Gastroesophageal sphincter (tissue), 4 donors: Measurements from ENCODE around the gene CPNE8. TPM values are rescaled to one million over a fixed set of nuclear protein-coding genes. Genes with fewer than 3 reads are reported as not detected.

ENCODE experiments used
- ATAC-seq: fragments of 150-250 bp; one replicate; pipeline ENCODE4 v1.9.1; 2016; ENCODE audit warnings: mild to moderate bottlenecking, moderate library complexity
- H3K27ac ChIP-seq, 4 donors: fragments of 200-600 bp; sonication (generic) in 3 of 4; 1 replicate in 3 of 4; 2 replicates in 1 of 4; pipeline ENCODE4 v1.5.1; 2016 to 2019
- H3K27me3 ChIP-seq: fragments of 200-600 bp; sonication (generic); one replicate; pipeline ENCODE4 v1.5.1; 2019
- H3K36me3 ChIP-seq, 2 donors: fragments of 200-600 bp; sonication (generic); one replicate each; pipeline ENCODE4 v1.5.1; 2019; ENCODE audit warnings: control low read depth in 1 of 2
- H3K4me1 ChIP-seq, 3 donors: fragments of 200-600 bp; sonication (generic); 1 replicate in 2 of 3; 2 replicates in 1 of 3; pipeline ENCODE4 v1.5.1; 2016 to 2019; ENCODE audit warnings: control low read depth in 2 of 3
- H3K4me3 ChIP-seq, 2 donors: fragments of 200-600 bp; sonication (generic); one replicate each; pipeline ENCODE4 v1.5.1; 2019; ENCODE audit warnings: mild to moderate bottlenecking in 1 of 2, moderate library complexity in 1 of 2
- H3K9me3 ChIP-seq, 3 donors: fragments of 200-600 bp; sonication (generic); one replicate each; pipeline ENCODE4 v1.5.1; 2017 to 2019; ENCODE audit warnings: control low read depth in 2 of 3
- EP300 ChIP-seq: sonication (generic); formaldehyde crosslinking; IDR thresholded peaks from one replicate; pipeline ENCODE4 v1.6.1; 2017; ENCODE audit warnings: antibody characterized with exemption, mild to moderate bottlenecking
- POLR2A ChIP-seq, 2 donors: fragments of 450-650 bp; IDR thresholded peaks; one replicate each; pipeline ENCODE4 v1.6.1; 2017; ENCODE audit warnings: antibody characterized with exemption in 2 of 2, mild to moderate bottlenecking in 2 of 2, moderate library complexity in 1 of 2
- POLR2AphosphoS5 ChIP-seq: sonication (generic); formaldehyde crosslinking; IDR thresholded peaks from one replicate; pipeline ENCODE4 v1.6.1; 2017; ENCODE audit warnings: antibody characterized with exemption
- WGBS, 2 donors: methylation state at CpG; one replicate each; pipeline ENCODE4 v1.1.5; 2018; ENCODE audit warnings: low coverage in 1 of 2; 5-methylcytosine and 5-hydroxymethylcytosine counted together
- total RNA-seq, 4 donors: library from RNA; depleted of rRNA; stranded (reverse); fragments of >200 nt; gene quantifications; one replicate each; pipeline ENCODE4 v1.1.0, GENCODE V29; 2016
- TF ChIP-seq, protein P1 (sequence below), 4 experiments: fragments of 200-600 bp in 2 of 4; fragments of 450-650 bp in 2 of 4; sonication (generic) in 1 of 4; IDR thresholded peaks; one replicate each; pipeline ENCODE4 v1.5.1; 2017 to 2019; ENCODE audit warnings: antibody characterized with exemption in 4 of 4, mild to moderate bottlenecking in 2 of 4, moderate library complexity in 2 of 4

Gene CPNE8
- total RNA-seq, 4 donors from 2014 or later = 15.5 to 44.2 (median 21.2) TPM

GRCh38 chr12:38682521-38682920 lies 222.9 kb downstream of the CPNE8 start:
- Histone ChIP-seq H3K27me3 (no peaks in the 10 kb centered on the region), H3K36me3 (peaks cover 0 to 36% of the 10 kb centered on the region in 2 donors), H3K27ac (no peak overlapping the region), H3K4me1 (no peaks in the 10 kb centered on the region), H3K9me3 (peaks cover 0 to 6% (median 0%) of the 10 kb centered on the region in 3 donors), H3K4me3 (no peak overlapping the region)
- 64 to 100% methylated on average over 2 of the region's 2 CpGs for WGBS, 2 donors
- no peak for ATAC-seq
- TF ChIP-seq POLR2A (IDR thresholded peaks at IDR 0.05) = no peak
- no peak for TF ChIP-seq POLR2AphosphoS5
- TF ChIP-seq, protein P1, sequence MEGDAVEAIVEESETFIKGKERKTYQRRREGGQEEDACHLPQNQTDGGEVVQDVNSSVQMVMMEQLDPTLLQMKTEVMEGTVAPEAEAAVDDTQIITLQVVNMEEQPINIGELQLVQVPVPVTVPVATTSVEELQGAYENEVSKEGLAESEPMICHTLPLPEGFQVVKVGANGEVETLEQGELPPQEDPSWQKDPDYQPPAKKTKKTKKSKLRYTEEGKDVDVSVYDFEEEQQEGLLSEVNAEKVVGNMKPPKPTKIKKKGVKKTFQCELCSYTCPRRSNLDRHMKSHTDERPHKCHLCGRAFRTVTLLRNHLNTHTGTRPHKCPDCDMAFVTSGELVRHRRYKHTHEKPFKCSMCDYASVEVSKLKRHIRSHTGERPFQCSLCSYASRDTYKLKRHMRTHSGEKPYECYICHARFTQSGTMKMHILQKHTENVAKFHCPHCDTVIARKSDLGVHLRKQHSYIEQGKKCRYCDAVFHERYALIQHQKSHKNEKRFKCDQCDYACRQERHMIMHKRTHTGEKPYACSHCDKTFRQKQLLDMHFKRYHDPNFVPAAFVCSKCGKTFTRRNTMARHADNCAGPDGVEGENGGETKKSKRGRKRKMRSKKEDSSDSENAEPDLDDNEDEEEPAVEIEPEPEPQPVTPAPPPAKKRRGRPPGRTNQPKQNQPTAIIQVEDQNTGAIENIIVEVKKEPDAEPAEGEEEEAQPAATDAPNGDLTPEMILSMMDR (IDR thresholded peaks at IDR 0.05) = no peak
- TF ChIP-seq EP300 = no peak

DNA sequence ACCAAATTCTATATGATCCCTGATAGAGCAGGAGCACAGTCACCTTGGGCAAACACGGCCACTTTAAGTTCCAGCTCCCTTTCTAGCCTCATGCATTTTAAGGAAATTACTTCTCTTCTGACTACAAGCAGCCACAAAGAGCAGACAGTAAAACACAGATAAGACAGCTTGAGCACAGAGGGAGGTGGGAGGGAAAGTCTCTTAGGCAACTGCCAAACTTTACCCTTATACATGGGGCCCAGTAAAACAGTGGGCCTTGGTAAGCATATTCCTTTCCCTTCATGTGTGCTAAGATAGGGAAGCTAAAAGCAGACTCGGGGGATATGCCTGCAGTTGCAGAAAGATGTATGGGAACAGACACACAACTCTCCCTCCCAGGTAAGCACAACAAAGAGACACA lies 235.9 kb downstream of the CPNE8 start:
- no peak for TF ChIP-seq POLR2A (IDR thresholded peaks at IDR 0.05)
- WGBS, 2 donors = 21 to 38% methylated on average over 1 to 2 of the region's 2 CpGs
- no peak for ATAC-seq

GRCh38 chr12:38669081-38669480 lies 236.3 kb downstream of the CPNE8 start:
- 90 to 100% methylated on average over 1 of the region's 1 CpG for WGBS, 2 donors
- H3K27me3 ChIP-seq = no peaks in the 10 kb centered on the region
- no peak overlapping the region for H3K27ac ChIP-seq
- H3K36me3 ChIP-seq = peaks cover 0 to 27% of the 10 kb centered on the region in 2 donors
- no peak overlapping the region for H3K4me3 ChIP-seq
- H3K9me3 ChIP-seq = no peaks in the 10 kb centered on the region
- TF ChIP-seq EP300 = no peak
- no peak for TF ChIP-seq POLR2AphosphoS5
- TF ChIP-seq, protein P1 (IDR thresholded peaks at IDR 0.05) = no peak
- no peak for TF ChIP-seq POLR2A (IDR thresholded peaks at IDR 0.05)
- no peak for ATAC-seq
- H3K4me1 ChIP-seq = no peaks in the 10 kb centered on the region

More for the DNA sequence above, 235.9 kb downstream of the CPNE8 start:
- Histone ChIP-seq H3K27ac (no peak overlapping the region), H3K9me3 (no peaks in the 10 kb centered on the region), H3K27me3 (no peaks in the 10 kb centered on the region), H3K36me3 (peaks cover 0 to 31% of the 10 kb centered on the region in 2 donors), H3K4me1 (no peaks in the 10 kb centered on the region), H3K4me3 (no peak overlapping the region)

- no peak for ATAC-seq
- Histone ChIP-seq H3K36me3 (peaks cover 0 to 24% of the 10 kb centered on the region in 2 donors), H3K27me3 (no peaks in the 10 kb centered on the region), H3K4me3 (no peak overlapping the region), H3K9me3 (peaks cover 0 to 11% (median 0%) of the 10 kb centered on the region in 3 donors), H3K4me1 (no peaks in the 10 kb centered on the region), H3K27ac (no peak overlapping the region)
- no peak for TF ChIP-seq POLR2A (IDR thresholded peaks at IDR 0.05)
- WGBS, 2 donors = 84 to 92% methylated on average over 6 of the region's 6 CpGs
Observed at GRCh38 chr12:38666425-38666824, 239.0 kb downstream of the CPNE8 start.

DNA sequence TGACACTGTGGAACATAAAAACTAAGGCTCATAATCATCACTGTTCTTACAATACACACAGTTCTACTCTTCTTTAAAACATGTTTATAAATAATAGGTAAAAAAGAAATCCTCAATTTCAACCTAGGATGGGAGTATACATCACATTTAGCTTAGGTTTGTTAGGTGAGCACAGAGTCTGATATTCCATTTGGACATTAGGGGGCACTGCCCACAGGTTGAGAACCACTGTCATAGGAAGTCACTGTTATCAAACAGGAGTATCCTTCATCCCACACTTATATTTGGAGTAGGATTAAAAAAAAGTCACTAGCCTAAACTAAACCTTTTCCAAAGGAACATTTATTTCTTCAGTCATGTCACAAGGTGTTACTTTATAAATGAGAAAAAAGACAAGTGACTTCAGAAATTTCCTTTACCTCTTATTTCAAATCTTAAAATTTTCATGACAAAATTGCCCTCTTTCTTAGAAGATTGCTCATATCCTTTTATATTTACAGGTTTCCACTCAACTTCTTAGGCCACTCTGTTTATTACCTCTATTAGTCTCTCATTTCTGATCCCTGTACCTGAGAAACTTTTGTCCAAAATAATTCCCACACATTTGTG lies 240.6 kb downstream of the CPNE8 start:
- Histone ChIP-seq H3K4me1 (no peaks in the 10 kb centered on the region), H3K9me3 (peaks cover 0 to 16% (median 0%) of the 10 kb centered on the region in 3 donors), H3K27ac (no peak overlapping the region), H3K4me3 (no peak overlapping the region), H3K27me3 (no peaks in the 10 kb centered on the region), H3K36me3 (peaks cover 0 to 22% of the 10 kb centered on the region in 2 donors)
- TF ChIP-seq, protein P1 (IDR thresholded peaks at IDR 0.05) = peak in 3 of 4 experiments; percentile 9 to 29 (median 9)
- TF ChIP-seq POLR2AphosphoS5 = no peak
- ATAC-seq = no peak

- no peak for ATAC-seq
- no peaks in the 10 kb centered on the region for H3K27me3 ChIP-seq
- TF ChIP-seq, protein P1 (IDR thresholded peaks at IDR 0.05) = no peak
- no peak for TF ChIP-seq EP300
- no peak for TF ChIP-seq POLR2A (IDR thresholded peaks at IDR 0.05)
- TF ChIP-seq POLR2AphosphoS5 = no peak
- peaks cover 0 to 14% of the 10 kb centered on the region in 2 donors for H3K36me3 ChIP-seq
- no peaks in the 10 kb centered on the region for H3K4me1 ChIP-seq
- no peak overlapping the region for H3K4me3 ChIP-seq
- peaks cover 0 to 16% (median 0%) of the 10 kb centered on the region in 3 donors for H3K9me3 ChIP-seq
- no peak overlapping the region for H3K27ac ChIP-seq
Observed at GRCh38 chr12:38662829-38663228, 242.6 kb downstream of the CPNE8 start.
